ENCODE measurements around the gene FAM219A. TPM values are rescaled to one million over a fixed set of nuclear protein-coding genes. Genes with fewer than 3 reads are reported as not detected.

The FAM219A gene
- total RNA-seq, 4 donors from 2014 or later, result 4.0 to 7.6 (median 5.2) TPM

GRCh38 chr9:34505370-34506120 is 47.2 kb upstream of the FAM219A start:
- Histone ChIP-seq H3K36me3 (no peaks in the 10 kb centered on the region), H3K4me3 (no peak overlapping the region), H3K4me1 (peaks cover 0 to 18% (median 10%) of the 10 kb centered on the region in 3 donors), H3K9me3 (no peaks in the 10 kb centered on the region), H3K27ac (no peak overlapping the region), H3K27me3 (no peaks in the 10 kb centered on the region)
- WGBS, 2 donors, result 40 to 78% methylated on average over 1 to 5 of the region's 5 CpGs
- intact Hi-C loops (cut with DNase I), result loop anchor here (10.0 kb wide), 1 partner anchor 79 kb away; the partner anchor contains the start of gene CNTFR
- no peak for DNase-seq
- TF ChIP-seq CTCF (IDR thresholded peaks at IDR 0.05), result no peak
- TF ChIP-seq POLR2A (IDR thresholded peaks at IDR 0.05), result no peak

- intact Hi-C loops (cut with DNase I), result loop anchor here (5.0 to 10.0 kb wide), 3 partner anchors 61 to 101 kb away; partner anchors contain the start of gene CNTFR
Measured at GRCh38 chr9:34503406-34503805, 45.0 kb upstream of the FAM219A start.

GRCh38 chr9:34502891-34503290 is 44.5 kb upstream of the FAM219A start:
- H3K4me1 ChIP-seq, result peaks cover 0 to 18% (median 10%) of the 10 kb centered on the region in 3 donors
- TF ChIP-seq CTCF (IDR thresholded peaks at IDR 0.05) (no peak), POLR2A (IDR thresholded peaks at IDR 0.05) (no peak)
- no peaks in the 10 kb centered on the region for H3K36me3 ChIP-seq
- no peak overlapping the region for H3K27ac ChIP-seq
- no peak for DNase-seq
- H3K9me3 ChIP-seq, result no peaks in the 10 kb centered on the region
- H3K4me3 ChIP-seq, result no peak overlapping the region
- H3K27me3 ChIP-seq, result no peaks in the 10 kb centered on the region
- WGBS, 2 donors, result 40 to 56% methylated on average over 1 to 6 of the region's 6 CpGs
- intact Hi-C loops (cut with DNase I), result loop anchor here (5.0 to 10.0 kb wide), 3 partner anchors 61 to 101 kb away; partner anchors contain the start of gene CNTFR

More at GRCh38 chr9:34503406-34503805, 45.0 kb upstream of the FAM219A start:
- Histone ChIP-seq H3K4me3 (no peak overlapping the region), H3K36me3 (no peaks in the 10 kb centered on the region), H3K27ac (no peak overlapping the region), H3K27me3 (no peaks in the 10 kb centered on the region), H3K4me1 (peaks cover 0 to 18% (median 10%) of the 10 kb centered on the region in 3 donors), H3K9me3 (no peaks in the 10 kb centered on the region)
- no peak for TF ChIP-seq POLR2A (IDR thresholded peaks at IDR 0.05)
- TF ChIP-seq CTCF (IDR thresholded peaks at IDR 0.05), result no peak
- DNase-seq, result no peak

- Histone ChIP-seq H3K27ac (no peak overlapping the region), H3K4me1 (peaks cover 0 to 18% (median 10%) of the 10 kb centered on the region in 3 donors), H3K27me3 (no peaks in the 10 kb centered on the region), H3K36me3 (no peaks in the 10 kb centered on the region), H3K9me3 (no peaks in the 10 kb centered on the region), H3K4me3 (no peak overlapping the region)
- DNase-seq, result no peak
- no peak for TF ChIP-seq CTCF (IDR thresholded peaks at IDR 0.05)
- WGBS, 2 donors, result 41 to 65% methylated on average over 5 to 6 of the region's 10 CpGs
- intact Hi-C loops (cut with DNase I), result loop anchor here (5.0 to 10.0 kb wide), 3 partner anchors 60 to 100 kb away; partner anchors contain the start of gene CNTFR
Measured at GRCh38 chr9:34502471-34502870, 44.1 kb upstream of the FAM219A start.

- WGBS, 2 donors, result 18% methylated on average over 4 of the region's 5 CpGs; no CpG with 5 or more reads in 1 of the 2 donors
- DNase-seq, result no peak
- no peaks in the 10 kb centered on the region for H3K9me3 ChIP-seq
- H3K36me3 ChIP-seq, result no peaks in the 10 kb centered on the region
- intact Hi-C loops (cut with DNase I), result loop anchor here (5.0 to 10.0 kb wide), 3 partner anchors 60 to 100 kb away; partner anchors contain the start of gene CNTFR
- H3K4me1 ChIP-seq, result peaks cover 0 to 18% (median 10%) of the 10 kb centered on the region in 3 donors
- no peaks in the 10 kb centered on the region for H3K27me3 ChIP-seq
- TF ChIP-seq POLR2A (IDR thresholded peaks at IDR 0.05), result no peak
- TF ChIP-seq CTCF (IDR thresholded peaks at IDR 0.05), result peak in 2 of 6 experiments; percentile 4 to 12
- H3K4me3 ChIP-seq, result no peak overlapping the region
- H3K27ac ChIP-seq, result no peak overlapping the region
Measured at GRCh38 chr9:34501889-34502425, 43.6 kb upstream of the FAM219A start.

Data from esophagus squamous epithelium (tissue), 5 donors.